ENCODE data around the gene BROX.

BROX gene

DNA sequence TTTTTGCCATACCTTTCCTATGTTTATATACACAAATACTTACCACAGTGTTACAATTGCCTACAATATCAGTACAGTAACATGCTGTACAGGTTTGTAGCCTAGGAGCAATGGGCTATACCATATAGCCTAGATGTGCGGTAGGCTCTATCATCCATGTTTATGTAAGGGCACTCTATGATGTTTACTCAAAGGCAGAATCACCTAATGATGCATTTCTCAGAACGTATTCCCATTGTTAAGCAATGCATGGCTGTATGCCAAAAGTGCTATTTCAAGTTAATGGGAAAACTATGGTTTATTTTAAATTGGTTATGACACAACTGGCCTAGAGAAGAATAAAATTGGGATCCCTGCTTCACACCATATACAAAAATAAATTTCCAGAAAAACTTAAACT is 65.6 kb downstream of the BROX start:
- DNase-seq (ENCODE audit: low read depth, low spot score): no peak

DNA sequence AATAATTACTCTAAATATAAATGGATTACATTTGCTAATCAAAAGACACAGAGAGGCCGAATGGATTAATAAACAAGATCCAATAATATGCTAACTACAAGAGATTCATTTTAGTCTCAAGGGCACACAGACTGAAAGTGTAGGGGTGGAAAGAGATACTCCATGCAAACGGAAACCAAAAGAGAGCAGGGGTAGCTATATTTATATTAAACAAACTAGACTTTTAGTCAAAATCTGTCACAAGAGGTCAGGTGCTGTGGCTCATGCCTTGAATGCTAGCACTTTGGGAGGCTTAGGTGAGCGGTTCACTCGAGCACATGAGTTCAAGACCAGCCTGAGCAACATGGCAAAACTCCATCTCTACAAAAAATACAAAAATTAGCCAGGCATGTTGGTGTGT is 68.9 kb downstream of the BROX start:
- no peak for DNase-seq (ENCODE audit: low read depth, low spot score)

GRCh38 chr1:222783051-222783450 is 70.7 kb downstream of the BROX start:
- DNase-seq (ENCODE audit: low read depth, low spot score): no peak

- no peak for DNase-seq (ENCODE audit: low read depth, low spot score)
Measured at GRCh38 chr1:222784371-222784770, 72.0 kb downstream of the BROX start.

All from ELF-1 (cell line).